Measurements from ENCODE around the gene RPS6KL1. TPM values are rescaled to one million over a fixed set of nuclear protein-coding genes. Genes with fewer than 3 reads are reported as not detected.

RPS6KL1 gene
- total RNA-seq, 2 experiments from 2014 or later, result 4.2 to 4.9 TPM

GRCh38 chr14:74915426-74915825, 7.6 kb downstream of the RPS6KL1 start:
- Mint-ChIP-seq H3K27me3 (no peaks in the 10 kb centered on the region), H3K9me3 (no peaks in the 10 kb centered on the region), H3K27ac (no peak overlapping the region), H3K4me1 (ENCODE audit: low read depth) (no peaks in the 10 kb centered on the region), H3K4me3 (no peak overlapping the region), H3K36me3 (no peaks in the 10 kb centered on the region)
- ChIA-PET CTCF (interaction anchor here (1.6 kb wide), 1 partner anchor 173 kb away, joined by 5 read pairs; no protein-coding TSS in a partner anchor), POLR2A (no interaction called here)
- no peak for DNase-seq
- intact Hi-C loops (cut with micrococcal nuclease), result no loop called here

DNA sequence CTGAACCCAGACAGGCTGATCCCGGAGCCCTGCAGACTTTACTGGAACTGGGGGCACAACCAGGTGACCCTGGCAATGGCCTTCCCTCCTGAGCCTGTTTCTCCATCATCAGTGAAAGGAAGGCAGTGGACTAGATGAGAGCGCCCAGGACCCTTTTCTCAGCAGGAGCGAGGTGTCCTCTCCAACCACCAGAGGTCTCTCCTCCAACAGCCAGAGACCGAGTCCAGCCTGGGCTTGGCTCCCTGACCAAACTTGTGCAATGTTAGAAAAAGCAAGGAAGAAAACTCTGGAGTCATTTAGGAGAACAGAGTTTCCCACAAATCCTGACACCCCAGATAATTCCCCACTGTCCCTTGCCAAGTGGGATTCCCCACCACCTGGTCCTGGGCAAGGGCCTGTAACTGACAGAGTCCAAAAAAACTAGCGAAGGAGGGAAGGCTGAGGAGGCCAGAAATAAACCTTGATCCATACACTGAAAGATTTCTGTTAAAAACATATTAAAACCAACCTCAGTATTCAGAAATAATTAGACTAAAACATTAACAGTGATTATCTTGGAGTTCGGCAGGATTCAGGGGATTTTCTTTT, 9.0 kb downstream of the RPS6KL1 start:
- Mint-ChIP-seq H3K27me3 (no peaks in the 10 kb centered on the region), H3K4me1 (ENCODE audit: low read depth) (no peaks in the 10 kb centered on the region), H3K4me3 (no peak overlapping the region), H3K9me3 (no peaks in the 10 kb centered on the region), H3K27ac (no peak overlapping the region), H3K36me3 (no peaks in the 10 kb centered on the region)
- ChIA-PET POLR2A (no interaction called here), CTCF (interaction anchor here (0.6 to 1.6 kb wide), 2 partner anchors 174 to 390 kb away, joined by 3 to 5 read pairs; no protein-coding TSS in a partner anchor)
- peak; percentile 23 for DNase-seq
- intact Hi-C loops (cut with micrococcal nuclease), result loop anchor here (1.0 kb wide), 1 partner anchor 389 kb away; no protein-coding TSS in a partner anchor

- DNase-seq, result no peak
- ChIA-PET POLR2A (no interaction called here), CTCF (interaction anchor here (14.6 kb wide), 1 partner anchor 55 kb away, joined by 499 read pairs; no protein-coding TSS in a partner anchor)
- H3K27ac Mint-ChIP-seq, result no peak overlapping the region
- no peaks in the 10 kb centered on the region for H3K27me3 Mint-ChIP-seq
- H3K36me3 Mint-ChIP-seq, result no peaks in the 10 kb centered on the region
- no peaks in the 10 kb centered on the region for H3K9me3 Mint-ChIP-seq
- intact Hi-C loops (cut with micrococcal nuclease), result no loop called here
- no peak overlapping the region for H3K4me3 Mint-ChIP-seq
- no peaks in the 10 kb centered on the region for H3K4me1 Mint-ChIP-seq (ENCODE audit: low read depth)
Measured at GRCh38 chr14:74913393-74913910, 9.6 kb downstream of the RPS6KL1 start.

DNA sequence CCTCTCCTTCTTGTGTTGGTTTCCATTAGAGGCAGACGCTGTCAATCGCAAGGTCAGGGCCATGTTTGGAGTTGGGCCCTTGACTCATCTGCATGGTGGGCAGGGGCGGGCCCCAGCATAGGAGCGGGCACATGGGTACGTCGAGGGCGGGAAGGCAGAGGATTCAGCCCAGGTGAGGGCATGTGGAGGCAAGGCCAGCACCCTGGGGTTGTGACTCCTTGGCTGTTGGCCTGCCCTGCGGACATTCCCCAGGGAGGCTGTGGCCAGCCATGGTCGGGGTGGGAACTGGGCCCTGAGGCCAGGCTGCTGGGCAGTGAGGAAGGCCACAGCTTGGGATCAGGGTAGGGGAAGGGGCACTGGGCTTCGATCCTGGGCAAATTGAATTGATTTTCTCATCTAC, 10.3 kb downstream of the RPS6KL1 start:
- ChIA-PET CTCF (interaction anchor here (14.6 kb wide), 1 partner anchor 54 kb away, joined by 499 read pairs; no protein-coding TSS in a partner anchor), POLR2A (no interaction called here)
- Mint-ChIP-seq H3K36me3 (no peaks in the 10 kb centered on the region), H3K4me3 (no peak overlapping the region), H3K27me3 (no peaks in the 10 kb centered on the region), H3K9me3 (no peaks in the 10 kb centered on the region), H3K27ac (no peak overlapping the region), H3K4me1 (ENCODE audit: low read depth) (no peaks in the 10 kb centered on the region)
- DNase-seq, result no peak
- intact Hi-C loops (cut with micrococcal nuclease), result no loop called here

DNA sequence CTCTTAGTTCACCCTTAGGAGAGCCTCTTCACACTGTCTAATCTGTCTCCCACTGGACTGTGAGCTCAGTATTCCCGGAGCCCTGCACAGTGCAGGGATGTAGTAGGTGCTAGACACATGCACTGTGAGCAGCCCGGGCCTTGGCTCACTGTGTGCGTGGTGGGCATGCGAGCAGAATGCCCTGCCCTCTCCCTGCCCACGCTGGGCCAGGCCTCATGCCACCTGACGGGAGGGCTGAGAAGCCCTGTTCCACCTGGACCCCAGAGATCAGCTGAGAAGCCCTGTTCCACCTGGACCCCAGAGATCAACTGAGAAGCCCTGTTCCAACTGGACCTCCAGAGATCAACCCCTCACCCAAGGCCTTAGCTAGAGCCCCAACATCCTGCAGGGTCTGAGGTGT, 10.9 kb downstream of the RPS6KL1 start:
- no peaks in the 10 kb centered on the region for H3K36me3 Mint-ChIP-seq
- DNase-seq, result no peak
- no peak overlapping the region for H3K4me3 Mint-ChIP-seq
- no peaks in the 10 kb centered on the region for H3K9me3 Mint-ChIP-seq
- H3K4me1 Mint-ChIP-seq (ENCODE audit: low read depth), result no peaks in the 10 kb centered on the region
- intact Hi-C loops (cut with micrococcal nuclease), result no loop called here
- H3K27me3 Mint-ChIP-seq, result no peaks in the 10 kb centered on the region
- no peak overlapping the region for H3K27ac Mint-ChIP-seq
- CTCF ChIA-PET, result interaction anchor here (14.6 kb wide), 1 partner anchor 53 kb away, joined by 499 read pairs; no protein-coding TSS in a partner anchor
- POLR2A ChIA-PET, result no interaction called here

DNA sequence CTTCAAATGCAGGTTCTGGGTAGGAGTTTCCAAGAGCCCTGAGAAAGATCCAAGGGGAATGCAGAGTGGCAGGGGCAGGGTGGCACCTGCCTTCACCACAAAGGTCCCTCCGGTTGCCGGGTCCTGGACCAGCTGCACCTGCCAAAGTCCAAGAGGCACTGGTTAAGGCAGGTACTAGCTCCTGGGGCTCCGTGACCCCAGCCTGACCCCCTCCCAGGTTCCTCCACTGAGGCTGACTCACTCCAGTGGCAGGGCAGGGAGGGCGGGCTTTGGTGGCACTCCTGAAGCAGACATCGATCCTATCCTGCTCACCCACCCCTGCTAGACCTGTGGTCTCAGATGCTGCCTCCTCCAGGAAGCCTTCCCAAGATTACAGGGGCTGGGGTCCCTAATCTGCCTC, 11.4 kb downstream of the RPS6KL1 start:
- no peak for DNase-seq
- POLR2A ChIA-PET, result no interaction called here
- H3K36me3 Mint-ChIP-seq, result no peaks in the 10 kb centered on the region
- no peak overlapping the region for H3K27ac Mint-ChIP-seq
- H3K4me3 Mint-ChIP-seq, result no peak overlapping the region
- H3K27me3 Mint-ChIP-seq, result no peaks in the 10 kb centered on the region
- CTCF ChIA-PET, result interaction anchor here (14.6 kb wide), 1 partner anchor 53 kb away, joined by 499 read pairs; no protein-coding TSS in a partner anchor
- H3K4me1 Mint-ChIP-seq (ENCODE audit: low read depth), result no peaks in the 10 kb centered on the region
- intact Hi-C loops (cut with micrococcal nuclease), result no loop called here
- H3K9me3 Mint-ChIP-seq, result no peaks in the 10 kb centered on the region

DNA sequence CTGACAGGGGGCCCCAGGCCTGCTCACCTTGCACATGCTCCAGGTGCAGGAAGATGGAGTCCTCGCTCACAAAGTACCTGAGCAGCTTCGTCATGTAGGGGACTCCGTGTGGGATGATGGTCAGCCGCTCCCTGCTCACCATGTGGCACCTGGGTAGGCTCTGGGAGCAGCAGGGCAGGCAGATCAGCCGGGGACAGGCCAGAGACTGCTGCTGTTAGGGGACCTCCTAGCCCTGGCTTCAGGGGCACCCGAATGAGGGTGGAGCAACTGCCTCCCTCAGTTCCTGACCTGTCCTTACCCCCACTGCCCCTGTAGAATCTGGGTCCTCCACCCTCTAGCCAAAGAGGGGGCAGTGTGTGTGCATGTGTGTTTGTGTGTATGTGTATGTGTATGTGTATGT, 11.8 kb downstream of the RPS6KL1 start:
- no peaks in the 10 kb centered on the region for H3K27me3 Mint-ChIP-seq
- H3K27ac Mint-ChIP-seq, result no peak overlapping the region
- no peaks in the 10 kb centered on the region for H3K9me3 Mint-ChIP-seq
- H3K4me1 Mint-ChIP-seq (ENCODE audit: low read depth), result no peaks in the 10 kb centered on the region
- POLR2A ChIA-PET, result no interaction called here
- CTCF ChIA-PET, result interaction anchor here (14.6 kb wide), 1 partner anchor 52 kb away, joined by 499 read pairs; no protein-coding TSS in a partner anchor
- no peak overlapping the region for H3K4me3 Mint-ChIP-seq
- no peaks in the 10 kb centered on the region for H3K36me3 Mint-ChIP-seq
- no peak for DNase-seq
- intact Hi-C loops (cut with micrococcal nuclease), result no loop called here

DNA sequence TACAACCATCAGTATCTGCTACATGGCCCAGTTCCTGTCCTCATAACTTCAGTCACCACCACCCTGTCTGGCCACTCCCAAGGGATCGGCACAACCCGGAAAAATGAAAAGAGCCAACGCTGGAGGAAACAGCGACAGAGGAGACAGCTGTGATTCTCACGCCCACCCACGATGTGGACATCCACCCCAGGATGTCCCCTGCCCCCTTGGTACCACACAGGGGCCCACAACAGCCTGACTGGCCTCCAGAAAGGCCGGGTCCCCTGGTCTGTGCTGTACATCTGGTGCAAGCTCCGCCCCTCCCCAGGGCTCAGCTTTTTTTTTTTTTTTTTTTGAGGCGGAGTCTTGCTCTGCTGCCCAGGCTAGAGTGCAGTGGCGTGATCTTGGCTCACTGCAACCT, 12.5 kb downstream of the RPS6KL1 start:
- no peaks in the 10 kb centered on the region for H3K4me1 Mint-ChIP-seq (ENCODE audit: low read depth)
- no peak for DNase-seq
- no peaks in the 10 kb centered on the region for H3K9me3 Mint-ChIP-seq
- no peak overlapping the region for H3K4me3 Mint-ChIP-seq
- intact Hi-C loops (cut with micrococcal nuclease), result no loop called here
- H3K27me3 Mint-ChIP-seq, result no peaks in the 10 kb centered on the region
- no peak overlapping the region for H3K27ac Mint-ChIP-seq
- peaks cover 3% of the 10 kb centered on the region for H3K36me3 Mint-ChIP-seq
- ChIA-PET CTCF (interaction anchor here (14.6 kb wide), 1 partner anchor 52 kb away, joined by 499 read pairs; no protein-coding TSS in a partner anchor), POLR2A (no interaction called here)

DNA sequence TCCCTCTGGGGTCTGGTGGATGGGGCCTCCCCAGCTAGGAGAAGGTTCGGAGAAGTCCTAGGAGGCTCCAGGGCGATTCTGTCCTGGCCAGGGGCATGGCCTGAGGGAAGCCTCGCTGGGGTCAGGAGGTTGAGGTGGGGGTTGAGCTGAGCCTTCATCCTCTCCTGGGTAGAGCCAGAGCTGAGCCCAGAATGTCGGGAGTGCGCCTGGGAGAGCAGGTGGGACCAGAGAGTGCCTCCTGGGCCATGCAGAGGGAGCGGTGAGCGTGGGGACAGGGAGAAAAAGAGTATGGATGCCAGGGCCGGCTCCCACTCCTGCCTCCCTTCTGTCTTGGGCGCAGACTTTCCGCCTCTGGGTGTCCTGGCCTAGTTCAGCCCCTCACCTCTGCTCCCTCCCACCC, 13.1 kb downstream of the RPS6KL1 start:
- POLR2A ChIA-PET, result no interaction called here
- no peaks in the 10 kb centered on the region for H3K9me3 Mint-ChIP-seq
- DNase-seq, result no peak
- intact Hi-C loops (cut with micrococcal nuclease), result no loop called here
- H3K27me3 Mint-ChIP-seq, result no peaks in the 10 kb centered on the region
- no peak overlapping the region for H3K27ac Mint-ChIP-seq
- CTCF ChIA-PET, result interaction anchor here (14.6 kb wide), 1 partner anchor 51 kb away, joined by 499 read pairs; no protein-coding TSS in a partner anchor
- H3K4me1 Mint-ChIP-seq (ENCODE audit: low read depth), result no peaks in the 10 kb centered on the region
- no peak overlapping the region for H3K4me3 Mint-ChIP-seq
- H3K36me3 Mint-ChIP-seq, result peaks cover 4% of the 10 kb centered on the region

- intact Hi-C loops (cut with micrococcal nuclease), result no loop called here
- Mint-ChIP-seq H3K9me3 (no peaks in the 10 kb centered on the region), H3K27ac (no peak overlapping the region), H3K27me3 (no peaks in the 10 kb centered on the region), H3K4me3 (no peak overlapping the region), H3K36me3 (peaks cover 4% of the 10 kb centered on the region), H3K4me1 (ENCODE audit: low read depth) (no peaks in the 10 kb centered on the region)
- no peak for DNase-seq
- ChIA-PET POLR2A (no interaction called here), CTCF (interaction anchor here (14.6 kb wide), 1 partner anchor 51 kb away, joined by 499 read pairs; no protein-coding TSS in a partner anchor)
Measured at GRCh38 chr14:74909501-74909900, 13.6 kb downstream of the RPS6KL1 start.

DNA sequence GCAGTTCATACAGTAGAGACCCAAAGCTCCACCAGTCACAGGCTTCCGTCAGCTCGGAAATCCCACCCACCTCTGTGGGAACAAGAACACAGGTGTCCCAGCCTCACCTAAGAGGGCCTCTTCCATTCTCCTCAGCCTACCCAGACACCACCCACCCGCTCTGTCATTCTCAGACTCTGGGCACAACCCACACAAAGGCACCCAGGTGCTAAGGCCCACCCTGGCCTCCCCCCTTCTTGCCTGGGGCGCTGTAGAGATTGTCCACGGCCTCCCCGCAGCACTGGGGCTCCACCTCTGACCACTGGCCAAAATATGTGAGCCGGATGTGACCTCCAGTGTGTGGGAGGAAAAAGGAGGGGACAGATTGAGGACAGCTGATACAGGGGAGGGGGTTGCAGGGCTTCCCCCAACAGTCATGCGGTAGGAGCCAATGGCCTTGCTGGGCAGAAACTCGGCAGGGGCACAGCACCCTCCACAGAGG, 14.2 kb downstream of the RPS6KL1 start:
- ChIA-PET CTCF (interaction anchor here (1.2 to 14.6 kb wide), 4 partner anchors 10 to 179 kb away, joined by 3 to 499 read pairs (median 10); partner anchors contain the start of gene ZC2HC1C), POLR2A (interaction anchor here (1.3 kb wide), 1 partner anchor 48 kb away, joined by 4 read pairs; no protein-coding TSS in a partner anchor)
- Mint-ChIP-seq H3K36me3 (peaks cover 4% of the 10 kb centered on the region), H3K27ac (no peak overlapping the region), H3K27me3 (no peaks in the 10 kb centered on the region), H3K4me1 (ENCODE audit: low read depth) (no peaks in the 10 kb centered on the region), H3K9me3 (no peaks in the 10 kb centered on the region), H3K4me3 (no peak overlapping the region)
- intact Hi-C loops (cut with micrococcal nuclease), result no loop called here
- no peak for DNase-seq

GRCh38 chr14:74907744-74908143, 15.3 kb downstream of the RPS6KL1 start:
- Mint-ChIP-seq H3K4me3 (no peak overlapping the region), H3K9me3 (no peaks in the 10 kb centered on the region), H3K4me1 (ENCODE audit: low read depth) (no peaks in the 10 kb centered on the region), H3K27me3 (no peaks in the 10 kb centered on the region), H3K27ac (no peak overlapping the region), H3K36me3 (peaks cover 9% of the 10 kb centered on the region)
- CTCF ChIA-PET, result interaction anchor here (1.3 to 14.6 kb wide), 9 partner anchors 8 to 212 kb away, joined by 3 to 499 read pairs (median 16); partner anchors contain the start of genes DLST and PROX2
- DNase-seq, result no peak
- POLR2A ChIA-PET, result interaction anchor here (1.2 to 1.3 kb wide), 2 partner anchors 16 to 47 kb away, joined by 3 to 4 read pairs; no protein-coding TSS in a partner anchor
- intact Hi-C loops (cut with micrococcal nuclease), result no loop called here
